OCI-LY7 (cell line): ENCODE results near the gene IKZF1. TPM values are rescaled to one million over a fixed set of nuclear protein-coding genes. Genes with fewer than 3 reads are reported as not detected.
A peak's percentile ranks its signal among the peaks of the same experiment; 100 is the strongest.

Experiments
- BruUV-seq: library from RNA; stranded (reverse); fragments of 400-500 nt; replicated peaks from 2 replicates; lab custom pipeline; 2021; lab: Mats Ljungman, UMichigan
- CTCF ChIA-PET: fragments of 300-600 bp; sonication (Branson Sonifier 250); formaldehyde crosslinking; loops from one replicate; lab custom pipeline; 2022; ENCODE audit warnings: antibody characterized with exemption; ENCODE audit not compliant: unreplicated experiment; lab: Charles Lee
- POLR2A ChIA-PET: fragments of 300-600 bp; sonication (Branson Sonifier 250); formaldehyde crosslinking; loops from one replicate; lab custom pipeline; 2022; ENCODE audit warnings: antibody characterized with exemption; lab: Charles Lee
- DNase-seq: peaks from one replicate; pipeline ENCODE4 v3.0.0-alpha.2; 2015; ENCODE audit warnings: low spot score
- H2AFZ ChIP-seq: fragments of 200-600 bp; sonication (generic), shearing (Covaris generic); 2 replicates; pipeline ENCODE4 v1.6.1; 2014; ENCODE audit warnings: mild to moderate bottlenecking, antibody characterized with exemption, low read length, moderate library complexity
- H3K27ac ChIP-seq: fragments of 200-600 bp; sonication (generic); 2 replicates; pipeline ENCODE4 v1.5.1; 2014; ENCODE audit warnings: mixed run types, low read depth, mild to moderate bottlenecking, moderate library complexity, low read length, inconsistent platforms; ENCODE audit not compliant: poor library complexity, severe bottlenecking
- H3K36me3 ChIP-seq: fragments of 200-600 bp; sonication (generic); 2 replicates; pipeline ENCODE4 v1.6.1; 2014; ENCODE audit warnings: mild to moderate bottlenecking, antibody characterized with exemption, low read length, moderate library complexity, mixed read lengths; ENCODE audit not compliant: insufficient read depth
- H3K4me1 ChIP-seq: fragments of 200-600 bp; sonication (generic); 2 replicates; pipeline ENCODE4 v1.5.1; 2014; ENCODE audit warnings: mild to moderate bottlenecking, low read length; ENCODE audit not compliant: insufficient read depth, poor library complexity, severe bottlenecking
- H3K4me2 ChIP-seq: fragments of 200-600 bp; sonication (generic); 2 replicates; pipeline ENCODE4 v1.6.1; 2014; ENCODE audit warnings: mild to moderate bottlenecking, low read length
- H3K4me3 ChIP-seq: fragments of 200-600 bp; sonication (generic); 2 replicates; pipeline ENCODE4 v1.5.1; 2014; ENCODE audit warnings: mild to moderate bottlenecking, low read depth, low read length; ENCODE audit not compliant: poor library complexity, severe bottlenecking
- H3K79me2 ChIP-seq: fragments of 200-600 bp; sonication (generic); 2 replicates; pipeline ENCODE4 v1.6.1; 2016; ENCODE audit warnings: low read depth, mild to moderate bottlenecking, low read length, moderate library complexity, mixed read lengths; ENCODE audit not compliant: insufficient read depth
- H3K9me2 ChIP-seq: fragments of 200-600 bp; sonication (generic); 2 replicates; pipeline ENCODE4 v1.6.1; 2016; ENCODE audit warnings: mild to moderate bottlenecking, low read length, mixed read lengths; ENCODE audit not compliant: insufficient read depth
- H3K9me3 ChIP-seq: fragments of 200-600 bp; sonication (generic); 2 replicates; pipeline ENCODE4 v1.6.1; 2014; ENCODE audit warnings: mild to moderate bottlenecking, mixed run types, low read length, mixed read lengths
- H4K20me1 ChIP-seq: fragments of 200-600 bp; sonication (generic); 2 replicates; pipeline ENCODE4 v1.6.1; 2014; ENCODE audit warnings: mild to moderate bottlenecking, antibody characterized with exemption, low read length, moderate library complexity, mixed read lengths; ENCODE audit not compliant: insufficient read depth
- CTCF ChIP-seq: fragments of 200-600 bp; sonication (generic); conservative IDR thresholded peaks from 2 replicates; pipeline ENCODE4 v1.5.1; 2014; ENCODE audit warnings: mild to moderate bottlenecking, antibody characterized with exemption, low read length, moderate library complexity, mixed read lengths
- EZH2phosphoT487 ChIP-seq: fragments of 200-600 bp; sonication (generic); IDR thresholded peaks from 2 replicates; pipeline ENCODE4 v1.6.1; 2018; ENCODE audit warnings: low read depth, borderline replicate concordance, mild to moderate bottlenecking, mixed run types, antibody characterized with exemption, low read length, moderate library complexity, mixed read lengths
- intact Hi-C: fragments of 100-400 bp; cut with micrococcal nuclease; formaldehyde crosslinking; loops from one replicate; pipeline ENCODE4 v1.10.0; 2022; ENCODE audit not compliant: unreplicated experiment
- total RNA-seq, 2 experiments: library from RNA; depleted of rRNA in 1 of 2; stranded (reverse); fragments of >200 nt in 1 of 2; shearing (Covaris generic) in 1 of 2; gene quantifications; 2 replicates each; pipeline ENCODE4 v1.2.3, GENCODE V29; 2014 to 2022

Gene IKZF1
- total RNA-seq, 2 experiments from 2014 or later, result 108 to 161 TPM

GRCh38 chr7:50362142-50362541 lies 57.6 kb downstream of the IKZF1 start:
- no peak for DNase-seq
- Histone ChIP-seq H3K9me3 (no peaks in the 10 kb centered on the region), H3K4me1 (peaks cover 9% of the 10 kb centered on the region), H3K27ac (no peak overlapping the region), H2AFZ (no peak overlapping the region), H3K79me2 (no peaks in the 10 kb centered on the region), H4K20me1 (no peaks in the 10 kb centered on the region), H3K4me2 (no peak overlapping the region), H3K4me3 (no peak overlapping the region), H3K9me2 (no peaks in the 10 kb centered on the region), H3K36me3 (peaks cover 96% of the 10 kb centered on the region)
- BruUV-seq, result no TSS peak
- TF ChIP-seq CTCF, result no peak
- no peak for TF ChIP-seq EZH2phosphoT487
- POLR2A ChIA-PET, result interaction anchor here (1.0 to 2.6 kb wide), 8 partner anchors 9 to 57 kb away, joined by 3 to 8 read pairs (median 4); no protein-coding TSS in a partner anchor
- intact Hi-C loops, result no loop called here
- CTCF ChIA-PET, result interaction anchor here (0.9 to 1.6 kb wide), 3 partner anchors 9 to 52 kb away, joined by 3 to 4 read pairs (median 3); no protein-coding TSS in a partner anchor

- H3K4me2 ChIP-seq, result no peak overlapping the region
- no peak overlapping the region for H3K27ac ChIP-seq
- H3K9me3 ChIP-seq, result no peaks in the 10 kb centered on the region
- CTCF ChIA-PET, result interaction anchor here (1.6 kb wide), 1 partner anchor 52 kb away, joined by 4 read pairs; no protein-coding TSS in a partner anchor
- H3K9me2 ChIP-seq, result no peaks in the 10 kb centered on the region
- H3K79me2 ChIP-seq, result no peaks in the 10 kb centered on the region; the same call in 1 of the 2 replicates
- H4K20me1 ChIP-seq, result no peaks in the 10 kb centered on the region
- H3K4me1 ChIP-seq, result peaks cover 9% of the 10 kb centered on the region
- no TSS peak for BruUV-seq
- H2AFZ ChIP-seq, result no peak overlapping the region
- H3K4me3 ChIP-seq, result no peak overlapping the region
- intact Hi-C loops, result no loop called here
- H3K36me3 ChIP-seq, result peaks cover 96% of the 10 kb centered on the region
- TF ChIP-seq CTCF, result no peak
- no peak for TF ChIP-seq EZH2phosphoT487
- peak; percentile 28 for DNase-seq
- POLR2A ChIA-PET, result interaction anchor here (0.9 to 2.6 kb wide), 8 partner anchors 10 to 57 kb away, joined by 3 to 8 read pairs (median 4); no protein-coding TSS in a partner anchor
Measured at GRCh38 chr7:50362712-50363282, 58.3 kb downstream of the IKZF1 start.
